ENCODE data around the gene RBM33. TPM values are rescaled to one million over a fixed set of nuclear protein-coding genes. Genes with fewer than 3 reads are reported as not detected.

The RBM33 gene
- total RNA-seq, 2 experiments from 2014 or later = 73.7 to 84.8 TPM

- ChIA-PET POLR2A (no interaction called here), CTCF (interaction anchor here (1.3 to 8.3 kb wide), 2 partner anchors 69 to 167 kb away, joined by 3 to 158 read pairs; no protein-coding TSS in a partner anchor)
- Mint-ChIP-seq H3K4me1 (ENCODE audit: low read depth) (peaks cover 14% of the 10 kb centered on the region), H3K27me3 (peaks cover 13% of the 10 kb centered on the region), H3K4me3 (no peak overlapping the region), H3K36me3 (ENCODE audit: low read depth) (no peaks in the 10 kb centered on the region), H3K9me3 (no peaks in the 10 kb centered on the region), H3K27ac (no peak overlapping the region)
- ATAC-seq (no peak), DNase-seq (no peak)
- intact Hi-C loops (cut with micrococcal nuclease) = no loop called here
- TF ChIP-seq CTCF (IDR thresholded peaks at IDR 0.05) = no peak
These were observed 42.3 kb upstream of the RBM33 start for GRCh38 chr7:155602156-155602555.

- H3K9me3 Mint-ChIP-seq = no peaks in the 10 kb centered on the region
- DNase-seq (no peak), ATAC-seq (no peak)
- ChIA-PET POLR2A (no interaction called here), CTCF (interaction anchor here (1.5 to 2.7 kb wide), 2 partner anchors 165 to 223 kb away, joined by 4 to 14 read pairs; no protein-coding TSS in a partner anchor)
- peaks cover 10% of the 10 kb centered on the region for H3K4me1 Mint-ChIP-seq (ENCODE audit: low read depth)
- H3K4me3 Mint-ChIP-seq = no peak overlapping the region
- intact Hi-C loops (cut with micrococcal nuclease) = no loop called here
- no peaks in the 10 kb centered on the region for H3K36me3 Mint-ChIP-seq (ENCODE audit: low read depth)
- no peak for TF ChIP-seq CTCF (IDR thresholded peaks at IDR 0.05)
- no peak overlapping the region for H3K27ac Mint-ChIP-seq
- peaks cover 13% of the 10 kb centered on the region for H3K27me3 Mint-ChIP-seq
These were observed 41.7 kb upstream of the RBM33 start for GRCh38 chr7:155602750-155603149.

GRCh38 chr7:155603205-155603857, 41.1 kb upstream of the RBM33 start:
- no peak overlapping the region for H3K4me3 Mint-ChIP-seq
- TF ChIP-seq CTCF (IDR thresholded peaks at IDR 0.05) = no peak

GRCh38 chr7:155603858-155604503, 40.5 kb upstream of the RBM33 start:
- no peak for DNase-seq
- no peak for TF ChIP-seq CTCF (IDR thresholded peaks at IDR 0.05)
- no peak for ATAC-seq
- intact Hi-C loops (cut with micrococcal nuclease) = no loop called here
- Mint-ChIP-seq H3K4me1 (ENCODE audit: low read depth) (no peaks in the 10 kb centered on the region), H3K9me3 (no peaks in the 10 kb centered on the region), H3K4me3 (no peak overlapping the region), H3K36me3 (ENCODE audit: low read depth) (no peaks in the 10 kb centered on the region), H3K27me3 (peaks cover 6% of the 10 kb centered on the region), H3K27ac (no peak overlapping the region)
- ChIA-PET CTCF (interaction anchor here (1.0 to 2.7 kb wide), 3 partner anchors 164 to 676 kb away, joined by 3 to 14 read pairs (median 4); no protein-coding TSS in a partner anchor), POLR2A (interaction anchor here (0.7 to 0.9 kb wide), 2 partner anchors 40 to 1548 kb away, joined by 3 to 4 read pairs; partner anchors contain the start of gene RBM33)

More at GRCh38 chr7:155603205-155603857, 41.1 kb upstream of the RBM33 start:
- Mint-ChIP-seq H3K4me1 (ENCODE audit: low read depth) (peaks cover 6% of the 10 kb centered on the region), H3K27me3 (peaks cover 12% of the 10 kb centered on the region), H3K27ac (no peak overlapping the region), H3K36me3 (ENCODE audit: low read depth) (no peaks in the 10 kb centered on the region), H3K9me3 (no peaks in the 10 kb centered on the region)
- no peak for ATAC-seq
- CTCF ChIA-PET = interaction anchor here (1.0 to 2.7 kb wide), 3 partner anchors 165 to 676 kb away, joined by 3 to 14 read pairs (median 4); no protein-coding TSS in a partner anchor
- DNase-seq = no peak
- intact Hi-C loops (cut with micrococcal nuclease) = no loop called here
- POLR2A ChIA-PET = interaction anchor here (0.7 to 0.9 kb wide), 2 partner anchors 41 to 1549 kb away, joined by 3 to 4 read pairs; partner anchors contain the start of gene RBM33
